NCI-H1930 (cell line): Measurements from ENCODE around the gene SNX25.

Experiments used
- DNase-seq, 2 experiments: peaks; one replicate each; lab custom pipeline; 2025; lab: John Stamatoyannopoulos, UW

The SNX25 gene

GRCh38 chr4:185263419-185263818 lies 54.0 kb downstream of the SNX25 start:
- DNase-seq: no peak

GRCh38 chr4:185265942-185266341 lies 56.5 kb downstream of the SNX25 start:
- no peak for DNase-seq

DNA sequence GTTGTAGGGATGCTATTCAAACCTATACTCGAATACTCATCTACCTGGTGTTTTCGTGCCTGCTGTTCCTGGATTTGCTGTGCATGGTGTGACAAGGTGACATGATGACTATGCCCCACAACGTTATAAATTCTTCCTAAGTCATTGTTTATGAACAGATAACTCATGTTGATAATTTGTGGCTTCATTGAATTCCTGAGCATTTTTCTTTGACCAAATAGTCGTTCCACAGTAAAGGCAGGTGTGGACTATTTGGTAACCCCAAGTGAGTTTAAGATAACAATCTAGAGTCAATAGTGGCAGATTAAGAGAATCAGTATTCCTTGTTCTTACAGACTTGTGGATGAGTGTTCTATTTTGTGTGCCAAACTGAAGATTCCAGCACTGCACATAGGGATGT lies 59.9 kb downstream of the SNX25 start:
- no peak for DNase-seq

- DNase-seq: no peak
These were observed 60.6 kb downstream of the SNX25 start for GRCh38 chr4:185270037-185270436.

DNA sequence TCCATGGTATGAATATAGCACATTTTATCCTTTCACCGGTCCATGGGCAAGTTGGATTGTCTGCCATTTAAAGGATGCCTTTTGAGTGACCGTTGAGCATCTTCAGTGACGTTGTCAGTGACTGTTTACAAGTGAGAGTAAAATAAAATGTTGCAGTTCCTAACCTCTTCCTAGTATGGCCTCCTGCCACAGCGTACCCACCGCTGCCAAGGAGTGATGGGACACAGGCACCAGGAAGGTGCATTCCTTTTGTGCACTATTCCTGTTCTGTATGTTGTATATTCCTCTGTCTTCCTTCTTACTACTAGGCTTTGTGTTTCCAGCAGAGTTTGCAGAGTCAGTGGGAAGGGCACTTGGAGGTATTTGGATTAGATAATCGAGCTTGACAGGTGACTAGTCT lies 61.5 kb downstream of the SNX25 start:
- no peak for DNase-seq

DNA sequence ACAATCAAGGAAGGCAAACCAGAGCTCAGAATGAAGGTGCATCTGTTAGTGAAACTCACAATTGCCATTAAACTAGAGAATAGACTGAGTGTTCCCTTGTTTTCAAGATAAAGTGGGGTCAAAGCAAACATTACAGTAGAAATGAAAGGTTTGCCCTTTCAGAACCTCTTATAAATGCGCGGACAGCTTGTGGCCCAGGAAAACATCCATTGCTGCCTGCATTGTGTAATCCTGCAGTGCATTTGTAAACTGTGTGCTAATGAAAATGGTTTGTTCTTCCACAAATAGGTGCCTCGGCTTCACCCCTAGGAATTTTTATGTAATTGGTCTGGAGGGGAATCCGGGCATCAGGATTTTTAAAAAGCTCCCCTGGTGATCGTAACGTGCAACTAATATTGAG lies 62.8 kb downstream of the SNX25 start:
- no peak for DNase-seq

GRCh38 chr4:185275501-185275900 lies 66.1 kb downstream of the SNX25 start:
- no peak for DNase-seq

- no peak for DNase-seq
These were observed 66.6 kb downstream of the SNX25 start for GRCh38 chr4:185276036-185276435.

GRCh38 chr4:185278716-185279115 lies 69.3 kb downstream of the SNX25 start:
- DNase-seq: no peak

GRCh38 chr4:185280608-185281007 lies 71.2 kb downstream of the SNX25 start:
- DNase-seq: no peak

DNA sequence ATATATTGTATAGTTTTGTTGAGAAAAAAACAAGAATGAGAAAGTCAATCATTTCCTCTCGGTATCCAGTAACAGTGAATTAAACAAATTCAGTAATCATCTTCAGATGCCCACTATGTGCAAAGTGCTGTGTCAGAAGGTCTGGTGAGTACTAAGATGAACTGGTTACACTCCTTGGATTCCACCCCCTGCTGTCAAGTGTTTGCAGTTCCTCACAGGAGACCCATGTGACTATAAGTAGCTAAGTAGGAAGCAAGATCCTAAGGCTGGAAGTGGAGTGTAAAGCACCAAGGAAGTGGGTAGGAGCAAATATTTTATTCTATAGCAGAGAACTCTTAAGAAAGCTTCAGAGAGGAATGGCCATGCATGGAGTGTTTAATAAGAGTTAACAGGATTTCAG lies 73.6 kb downstream of the SNX25 start:
- DNase-seq: no peak

GRCh38 chr4:185283723-185284122 lies 74.3 kb downstream of the SNX25 start:
- no peak for DNase-seq

GRCh38 chr4:185285632-185286393 lies 76.4 kb downstream of the SNX25 start:
- DNase-seq: no peak

DNA sequence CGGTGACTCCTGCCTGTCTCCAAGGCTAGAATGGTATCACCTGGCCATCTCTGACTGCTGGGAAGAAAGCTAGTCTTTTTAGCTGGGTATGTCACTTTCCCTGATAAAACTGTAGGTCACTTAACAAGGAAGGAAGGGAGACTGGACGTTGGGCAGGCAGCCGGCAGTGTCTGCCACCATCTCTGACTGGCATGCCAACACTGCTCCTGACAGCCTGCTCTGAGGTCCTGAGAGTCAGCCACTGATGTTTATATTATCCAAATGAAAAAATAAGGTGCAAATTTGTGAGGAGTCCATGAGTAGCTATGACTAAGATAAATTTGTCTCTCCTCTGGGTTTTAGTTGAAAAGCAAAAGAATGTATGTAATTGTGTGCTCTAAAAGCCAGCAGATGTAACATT lies 77.2 kb downstream of the SNX25 start:
- DNase-seq: no peak

GRCh38 chr4:185287031-185287430 lies 77.6 kb downstream of the SNX25 start:
- no peak for DNase-seq

- no peak for DNase-seq
These were observed 80.7 kb downstream of the SNX25 start for GRCh38 chr4:185290018-185290607.

GRCh38 chr4:185290656-185291055 lies 81.3 kb downstream of the SNX25 start:
- DNase-seq: no peak

GRCh38 chr4:185293202-185293601 lies 83.8 kb downstream of the SNX25 start:
- no peak for DNase-seq

DNA sequence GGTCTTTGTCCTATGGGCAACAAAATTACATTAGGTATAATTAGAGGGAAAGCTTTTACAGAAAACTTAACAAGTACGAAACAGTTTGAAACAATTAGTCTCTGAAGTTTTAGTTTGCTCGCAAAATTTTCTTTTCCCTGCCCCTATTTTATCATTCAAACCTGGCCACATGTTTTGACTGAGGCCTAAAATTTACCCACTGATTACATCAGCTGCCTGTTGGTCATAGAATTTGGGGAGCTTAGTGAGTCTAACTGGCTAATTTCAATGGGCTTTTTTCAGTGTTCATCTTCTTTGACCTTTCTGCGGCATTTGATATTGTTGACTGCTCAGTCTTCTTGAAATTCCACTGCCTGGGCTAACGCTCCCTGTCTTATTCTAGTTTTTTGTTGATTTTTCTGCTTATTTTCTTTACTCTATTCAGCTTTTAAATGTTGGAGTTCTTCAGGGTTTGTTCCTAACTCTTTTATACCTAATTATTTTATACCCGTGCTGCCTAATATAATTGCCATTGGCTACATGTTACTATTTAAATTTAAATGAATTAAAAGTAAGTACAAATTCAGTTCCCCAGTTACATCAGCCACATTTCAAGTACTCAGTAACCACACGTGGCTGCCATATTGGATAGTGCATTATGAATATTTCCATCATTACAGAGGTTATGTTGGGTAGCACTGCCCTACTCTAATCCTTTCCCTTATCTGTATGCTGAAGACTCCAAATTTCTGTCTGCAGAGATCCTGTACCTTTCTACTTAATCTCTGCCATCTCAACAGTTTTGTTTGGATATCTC lies 87.5 kb downstream of the SNX25 start:
- no peak for DNase-seq

- no peak for DNase-seq
These were observed 89.5 kb downstream of the SNX25 start for GRCh38 chr4:185298728-185299430.

- DNase-seq: no peak
These were observed 95.1 kb downstream of the SNX25 start for GRCh38 chr4:185304541-185304940.

- peak; percentile 9 to 11 for DNase-seq
These were observed 95.7 kb downstream of the SNX25 start for GRCh38 chr4:185304944-185305690.
